HUES48 (cell line): ENCODE measurements around the gene CCDC80.

Experiments used
- H3K27ac ChIP-seq: one replicate; pipeline ENCODE4 v1.7.0; 2013; ENCODE audit warnings: low read depth, low read length, inconsistent platforms
- H3K27me3 ChIP-seq: 2 replicates; pipeline ENCODE4 v1.6.1; 2013; ENCODE audit warnings: mild to moderate bottlenecking, low read length; ENCODE audit not compliant: control insufficient read depth, insufficient read depth
- H3K36me3 ChIP-seq: 2 replicates; pipeline ENCODE4 v1.6.1; 2013; ENCODE audit warnings: low read length; ENCODE audit not compliant: control insufficient read depth, insufficient read depth
- H3K4me1 ChIP-seq: 2 replicates; pipeline ENCODE4 v1.6.1; 2013; ENCODE audit warnings: mild to moderate bottlenecking, low read length; ENCODE audit not compliant: control insufficient read depth, insufficient read depth
- H3K4me3 ChIP-seq: 2 replicates; pipeline ENCODE4 v1.5.1; 2013; ENCODE audit warnings: mild to moderate bottlenecking, low read depth, low read length
- H3K9ac ChIP-seq: 2 replicates; pipeline ENCODE4 v1.6.1; 2013; ENCODE audit warnings: mild to moderate bottlenecking, low read depth, low read length, moderate library complexity
- H3K9me3 ChIP-seq: 2 replicates; pipeline ENCODE4 v1.6.1; 2013; ENCODE audit warnings: low read length; ENCODE audit not compliant: control insufficient read depth, insufficient read depth

Gene CCDC80

DNA sequence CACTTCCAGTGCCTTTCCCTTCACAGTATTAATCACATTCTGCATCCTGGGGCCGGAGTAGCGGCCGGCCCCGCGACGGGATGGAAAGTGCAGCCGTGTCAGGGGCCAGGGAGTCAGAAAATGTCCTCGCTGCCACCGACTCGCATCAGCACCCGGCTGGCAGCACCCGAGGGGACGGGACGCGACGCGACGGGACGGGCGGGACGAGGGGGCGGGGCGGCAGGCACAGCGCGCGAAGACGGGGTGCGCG is 79.5 kb downstream of the CCDC80 start:
- peak overlapping the region; percentile 99 for H3K27ac ChIP-seq
- peak overlapping the region; percentile 99 for H3K4me3 ChIP-seq
- no peaks in the 10 kb centered on the region for H3K27me3 ChIP-seq
- H3K4me1 ChIP-seq, result peaks cover 33% of the 10 kb centered on the region
- H3K9me3 ChIP-seq, result no peaks in the 10 kb centered on the region
- H3K36me3 ChIP-seq, result peaks cover 20% of the 10 kb centered on the region
- H3K9ac ChIP-seq, result peak overlapping the region; percentile 72

GRCh38 chr3:112560721-112561483 is 80.0 kb downstream of the CCDC80 start:
- peaks cover 21% of the 10 kb centered on the region for H3K36me3 ChIP-seq
- H3K27me3 ChIP-seq, result no peaks in the 10 kb centered on the region
- peak overlapping the region; percentile 99 for H3K4me3 ChIP-seq
- peak overlapping the region; percentile 99 for H3K27ac ChIP-seq
- peaks cover 33% of the 10 kb centered on the region for H3K4me1 ChIP-seq
- H3K9ac ChIP-seq, result peak overlapping the region; percentile 72
- no peaks in the 10 kb centered on the region for H3K9me3 ChIP-seq

GRCh38 chr3:112560307-112560706 is 80.6 kb downstream of the CCDC80 start:
- peak overlapping the region; percentile 72; the same call in 1 of the 2 replicates for H3K9ac ChIP-seq
- peaks cover 31% of the 10 kb centered on the region for H3K4me1 ChIP-seq
- H3K27ac ChIP-seq, result no peak overlapping the region
- H3K27me3 ChIP-seq, result no peaks in the 10 kb centered on the region
- H3K9me3 ChIP-seq, result no peaks in the 10 kb centered on the region
- H3K36me3 ChIP-seq, result peaks cover 24% of the 10 kb centered on the region
- H3K4me3 ChIP-seq, result peak overlapping the region; percentile 99

DNA sequence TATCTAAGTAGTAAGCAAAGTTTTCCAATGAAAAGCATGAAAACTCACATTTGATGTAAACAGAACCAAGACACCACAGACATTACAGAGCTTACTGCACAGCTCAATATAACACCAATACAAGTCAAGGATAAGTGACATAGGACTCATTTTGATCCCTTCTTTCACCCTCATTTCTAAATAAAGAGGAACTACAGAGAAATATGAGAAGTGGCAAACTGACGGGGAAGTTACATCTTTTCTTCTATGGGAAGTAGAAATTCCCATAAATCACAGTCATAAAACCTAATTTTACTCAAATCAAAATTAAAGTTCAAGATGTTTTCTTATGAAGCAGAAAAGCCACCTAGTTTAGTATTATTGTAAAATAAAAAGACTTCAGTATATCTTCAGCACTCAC is 83.0 kb downstream of the CCDC80 start:
- no peak overlapping the region for H3K27ac ChIP-seq
- H3K9me3 ChIP-seq, result no peaks in the 10 kb centered on the region
- peaks cover 12% of the 10 kb centered on the region for H3K4me1 ChIP-seq
- no peak overlapping the region for H3K9ac ChIP-seq
- H3K36me3 ChIP-seq, result peaks cover 23% of the 10 kb centered on the region
- H3K4me3 ChIP-seq, result no peak overlapping the region
- no peaks in the 10 kb centered on the region for H3K27me3 ChIP-seq

DNA sequence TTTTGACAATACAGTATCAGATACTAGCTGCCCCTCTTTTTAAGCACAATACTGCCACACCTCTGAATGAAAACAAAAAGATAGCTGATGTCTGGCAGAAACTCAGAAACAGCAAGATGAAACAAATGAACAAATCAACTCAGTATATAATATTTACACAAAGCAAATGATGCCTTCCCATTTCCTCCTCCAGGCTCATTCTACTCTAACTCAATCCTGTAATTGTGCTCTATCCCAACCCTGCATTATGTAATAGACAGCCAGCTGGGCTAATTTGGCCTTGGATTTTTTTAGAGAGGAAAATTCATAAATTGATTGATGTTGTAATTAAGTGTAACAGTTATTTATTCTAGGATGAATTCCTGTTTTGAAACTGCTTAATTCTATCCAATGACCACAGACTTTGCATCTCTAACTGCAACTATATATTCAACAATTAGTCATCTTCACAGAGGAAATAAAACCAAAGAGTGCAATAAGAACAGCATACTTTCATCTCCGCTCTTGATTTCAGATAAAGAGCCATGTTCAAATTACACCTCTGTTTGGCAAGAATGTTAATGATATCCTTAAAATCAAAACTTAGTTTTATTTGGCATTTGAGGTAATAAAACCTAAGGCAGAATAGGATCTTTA is 85.3 kb downstream of the CCDC80 start:
- H3K27me3 ChIP-seq, result no peaks in the 10 kb centered on the region
- H3K4me1 ChIP-seq, result peaks cover 12% of the 10 kb centered on the region
- no peak overlapping the region for H3K4me3 ChIP-seq
- H3K9me3 ChIP-seq, result no peaks in the 10 kb centered on the region
- H3K36me3 ChIP-seq, result peaks cover 25% of the 10 kb centered on the region
- no peak overlapping the region for H3K27ac ChIP-seq
- no peak overlapping the region for H3K9ac ChIP-seq

GRCh38 chr3:112550859-112551258 is 90.1 kb downstream of the CCDC80 start:
- no peaks in the 10 kb centered on the region for H3K4me1 ChIP-seq
- no peak overlapping the region for H3K27ac ChIP-seq
- H3K27me3 ChIP-seq, result no peaks in the 10 kb centered on the region
- no peaks in the 10 kb centered on the region for H3K9me3 ChIP-seq
- H3K36me3 ChIP-seq, result peaks cover 43% of the 10 kb centered on the region
- no peak overlapping the region for H3K9ac ChIP-seq
- no peak overlapping the region for H3K4me3 ChIP-seq
